T-helper 1 cell treated with Interleukin-12 subunit alpha and Interleukin-12 subunit beta and Interleukin-4 antibody, amounts not matched to agents 30 μg/mL and 1 μg/mL, for 36 hours (primary cell): Measurements from ENCODE around the gene DMPK.
A peak's percentile ranks its signal among the peaks of the same experiment; 100 is the strongest.
"Not testable (repeated sequence)": the region's sequence is repeated elsewhere in the genome, so short reads cannot be mapped to it uniquely, and the experiment has no call there.

Source experiments
- H3K27ac Mint-ChIP-seq: one replicate; pipeline ENCODE4 v1.8.0; 2021; ENCODE audit warnings: mild to moderate bottlenecking, mixed read lengths
- H3K27me3 Mint-ChIP-seq: one replicate; pipeline ENCODE4 v1.8.0; 2021; ENCODE audit warnings: low read depth, mixed read lengths
- H3K36me3 Mint-ChIP-seq: one replicate; pipeline ENCODE4 v1.8.0; 2021; ENCODE audit warnings: low read depth, mixed read lengths
- H3K4me1 Mint-ChIP-seq: one replicate; pipeline ENCODE4 v1.8.0; 2021; ENCODE audit warnings: low read depth, mixed read lengths
- H3K4me3 Mint-ChIP-seq: one replicate; pipeline ENCODE4 v1.8.0; 2021; ENCODE audit warnings: mild to moderate bottlenecking, moderate library complexity, mixed read lengths
- H3K9me3 Mint-ChIP-seq: one replicate; pipeline ENCODE4 v1.8.0; 2021; ENCODE audit warnings: mixed read lengths

DMPK gene

GRCh38 chr19:45801603-45802175 is 19.4 kb upstream of the DMPK start:
- no peak overlapping the region for H3K27ac Mint-ChIP-seq
- no peak overlapping the region for H3K4me3 Mint-ChIP-seq
- no peaks in the 10 kb centered on the region for H3K9me3 Mint-ChIP-seq
- H3K36me3 Mint-ChIP-seq: no peaks in the 10 kb centered on the region
- H3K4me1 Mint-ChIP-seq: peaks cover 5% of the 10 kb centered on the region
- H3K27me3 Mint-ChIP-seq: peaks cover 38% of the 10 kb centered on the region

GRCh38 chr19:45800070-45800553 is 17.8 kb upstream of the DMPK start:
- no peaks in the 10 kb centered on the region for H3K9me3 Mint-ChIP-seq
- H3K27me3 Mint-ChIP-seq: peaks cover 44% of the 10 kb centered on the region
- H3K4me1 Mint-ChIP-seq: peaks cover 5% of the 10 kb centered on the region
- H3K27ac Mint-ChIP-seq: no peak overlapping the region
- H3K4me3 Mint-ChIP-seq: no peak overlapping the region
- H3K36me3 Mint-ChIP-seq: no peaks in the 10 kb centered on the region

DNA sequence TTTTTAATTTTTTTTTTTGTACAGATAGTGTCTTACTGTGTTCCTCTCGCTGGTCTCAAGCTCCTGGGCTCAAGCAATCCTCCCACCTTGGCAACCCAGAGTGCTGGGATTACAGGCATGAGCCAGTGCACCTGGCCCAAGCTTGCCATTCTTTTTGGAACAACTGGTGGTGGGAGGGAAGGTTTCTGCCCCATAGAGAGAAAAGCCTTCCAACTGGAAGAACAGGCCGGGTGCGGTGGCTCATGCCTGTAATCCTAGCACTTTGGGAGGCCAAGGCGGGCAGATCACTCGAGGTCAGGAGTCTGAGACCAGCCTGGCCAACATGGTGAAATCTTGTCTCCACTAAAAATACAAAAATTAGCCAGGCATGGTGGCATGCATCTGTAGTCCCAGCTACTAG is 17.3 kb upstream of the DMPK start:
- peaks cover 50% of the 10 kb centered on the region for H3K27me3 Mint-ChIP-seq
- H3K36me3 Mint-ChIP-seq, H3K9me3 Mint-ChIP-seq, H3K4me1 Mint-ChIP-seq, H3K27ac Mint-ChIP-seq, H3K4me3 Mint-ChIP-seq: not testable (repeated sequence)

GRCh38 chr19:45798995-45799517 is 16.8 kb upstream of the DMPK start:
- H3K27ac Mint-ChIP-seq: peak overlapping the region; percentile 31
- H3K27me3 Mint-ChIP-seq: peaks cover 55% of the 10 kb centered on the region
- H3K4me1 Mint-ChIP-seq: peaks cover 8% of the 10 kb centered on the region
- no peaks in the 10 kb centered on the region for H3K9me3 Mint-ChIP-seq
- H3K36me3 Mint-ChIP-seq: no peaks in the 10 kb centered on the region
- no peak overlapping the region for H3K4me3 Mint-ChIP-seq

GRCh38 chr19:45794627-45795026 is 12.3 kb upstream of the DMPK start:
- H3K9me3 Mint-ChIP-seq: no peaks in the 10 kb centered on the region
- peaks cover 57% of the 10 kb centered on the region for H3K27me3 Mint-ChIP-seq
- H3K36me3 Mint-ChIP-seq: peaks cover 4% of the 10 kb centered on the region
- H3K27ac Mint-ChIP-seq: no peak overlapping the region
- no peak overlapping the region for H3K4me3 Mint-ChIP-seq
- H3K4me1 Mint-ChIP-seq: peaks cover 37% of the 10 kb centered on the region

DNA sequence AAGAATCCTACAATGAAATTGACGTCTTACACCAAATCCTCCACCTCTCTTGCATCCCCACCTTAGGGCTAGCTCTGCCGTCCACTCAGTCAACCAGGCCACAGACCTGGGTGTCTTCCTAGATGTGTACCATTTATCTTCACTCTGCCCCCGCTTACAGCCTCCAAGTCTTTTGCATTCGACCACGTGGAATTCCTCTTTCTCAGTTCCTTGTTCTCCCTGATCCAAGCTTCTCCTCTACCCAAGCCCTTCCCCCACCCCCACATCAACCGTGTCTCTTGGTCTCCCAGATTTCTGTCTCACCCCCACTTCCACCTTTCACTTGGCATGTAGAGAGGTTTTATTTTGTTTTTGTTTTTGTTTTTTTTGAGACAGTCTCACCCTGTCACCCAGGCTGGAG is 11.6 kb upstream of the DMPK start:
- H3K4me1 Mint-ChIP-seq: peaks cover 34% of the 10 kb centered on the region
- H3K27me3 Mint-ChIP-seq: peaks cover 59% of the 10 kb centered on the region

DNA sequence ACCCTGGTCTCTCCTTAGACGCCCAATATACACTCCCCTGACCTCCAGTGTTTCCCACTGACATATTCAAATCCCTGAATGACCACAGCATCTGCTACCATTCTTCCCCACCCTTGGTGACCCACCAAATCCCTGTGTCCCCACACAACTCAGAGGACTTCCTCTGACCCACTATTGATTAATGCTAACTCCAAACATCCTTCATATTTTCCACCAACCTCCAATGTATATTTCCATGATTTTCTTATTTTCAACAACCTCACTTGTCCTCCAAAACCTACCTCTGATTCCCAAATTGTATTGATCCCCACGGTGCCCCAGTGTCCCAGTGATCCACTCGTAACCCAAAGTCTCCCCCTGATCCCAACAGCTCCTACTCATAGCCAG is 10.9 kb upstream of the DMPK start:
- H3K4me3 Mint-ChIP-seq: peak overlapping the region; percentile 74
- H3K27ac Mint-ChIP-seq: peak overlapping the region; percentile 79
- peaks cover 61% of the 10 kb centered on the region for H3K27me3 Mint-ChIP-seq
- H3K4me1 Mint-ChIP-seq: peaks cover 32% of the 10 kb centered on the region
- no peaks in the 10 kb centered on the region for H3K9me3 Mint-ChIP-seq
- H3K36me3 Mint-ChIP-seq: peaks cover 18% of the 10 kb centered on the region

More for the DNA sequence above, 11.6 kb upstream of the DMPK start:
- H3K4me3 Mint-ChIP-seq: peak overlapping the region; percentile 49
- no peaks in the 10 kb centered on the region for H3K9me3 Mint-ChIP-seq
- peak overlapping the region; percentile 68 for H3K27ac Mint-ChIP-seq
- peaks cover 11% of the 10 kb centered on the region for H3K36me3 Mint-ChIP-seq

- Mint-ChIP-seq H3K27me3 (peaks cover 62% of the 10 kb centered on the region), H3K4me1 (peaks cover 32% of the 10 kb centered on the region), H3K27ac (peak within 1 kb of the TSS; percentile 79), H3K9me3 (no peaks in the 10 kb centered on the region), H3K36me3 (peaks cover 21% of the 10 kb centered on the region), H3K4me3 (peak within 1 kb of the TSS; percentile 86)
Observed at GRCh38 chr19:45792470-45793177, 10.3 kb upstream of the DMPK start, which contains the start of gene DMWD. Gene DMWD (minus strand): TSS chr19:45792845. CDS start chr19:45792756, 89 bp downstream.

DNA sequence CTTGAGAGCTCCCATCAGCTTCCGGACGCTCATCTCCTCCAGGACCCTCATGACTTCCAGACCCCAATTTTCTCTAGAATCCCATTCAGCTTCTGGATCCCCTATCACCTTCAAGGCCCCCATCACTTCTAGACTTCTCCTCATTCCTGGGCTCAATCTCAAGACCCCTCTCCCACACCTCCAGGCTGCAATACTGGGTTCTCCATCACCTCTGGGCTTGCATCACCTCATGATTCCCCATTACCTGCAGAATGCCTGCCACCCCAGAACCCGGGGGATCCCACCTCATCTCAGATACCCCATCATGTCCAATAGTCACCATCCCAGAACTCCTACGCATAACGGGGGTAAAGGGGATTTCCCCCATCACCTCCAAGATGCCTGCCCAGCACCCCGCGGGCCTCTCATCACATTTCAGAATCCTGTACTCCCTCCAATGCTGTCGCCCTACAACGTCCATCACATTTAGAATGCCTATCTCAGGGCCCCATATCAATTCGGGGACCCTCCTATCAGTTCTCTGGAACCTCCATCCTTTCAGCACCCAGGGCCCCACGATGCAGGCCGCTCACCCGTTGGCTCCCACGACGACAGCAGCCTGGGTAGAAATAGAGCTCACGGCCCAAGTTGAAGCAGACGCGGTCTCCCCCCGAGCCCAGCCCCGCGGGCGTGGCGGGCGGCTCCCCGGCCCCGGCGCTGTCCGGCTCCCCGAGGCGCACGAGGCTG is 9.6 kb upstream of the DMPK start:
- Mint-ChIP-seq H3K27me3 (peaks cover 64% of the 10 kb centered on the region), H3K27ac (peak overlapping the region; percentile 74), H3K4me1 (peaks cover 32% of the 10 kb centered on the region)

GRCh38 chr19:45790942-45791341 is 8.7 kb upstream of the DMPK start:
- Mint-ChIP-seq H3K4me1 (peaks cover 32% of the 10 kb centered on the region), H3K36me3 (peaks cover 24% of the 10 kb centered on the region), H3K27me3 (peaks cover 59% of the 10 kb centered on the region), H3K4me3 (peak overlapping the region; percentile 86), H3K9me3 (no peaks in the 10 kb centered on the region), H3K27ac (peak overlapping the region; percentile 69)

More for the DNA sequence above, 9.6 kb upstream of the DMPK start:
- Mint-ChIP-seq H3K4me3 (peak overlapping the region; percentile 86), H3K36me3 (peaks cover 21% of the 10 kb centered on the region), H3K9me3 (no peaks in the 10 kb centered on the region)

DNA sequence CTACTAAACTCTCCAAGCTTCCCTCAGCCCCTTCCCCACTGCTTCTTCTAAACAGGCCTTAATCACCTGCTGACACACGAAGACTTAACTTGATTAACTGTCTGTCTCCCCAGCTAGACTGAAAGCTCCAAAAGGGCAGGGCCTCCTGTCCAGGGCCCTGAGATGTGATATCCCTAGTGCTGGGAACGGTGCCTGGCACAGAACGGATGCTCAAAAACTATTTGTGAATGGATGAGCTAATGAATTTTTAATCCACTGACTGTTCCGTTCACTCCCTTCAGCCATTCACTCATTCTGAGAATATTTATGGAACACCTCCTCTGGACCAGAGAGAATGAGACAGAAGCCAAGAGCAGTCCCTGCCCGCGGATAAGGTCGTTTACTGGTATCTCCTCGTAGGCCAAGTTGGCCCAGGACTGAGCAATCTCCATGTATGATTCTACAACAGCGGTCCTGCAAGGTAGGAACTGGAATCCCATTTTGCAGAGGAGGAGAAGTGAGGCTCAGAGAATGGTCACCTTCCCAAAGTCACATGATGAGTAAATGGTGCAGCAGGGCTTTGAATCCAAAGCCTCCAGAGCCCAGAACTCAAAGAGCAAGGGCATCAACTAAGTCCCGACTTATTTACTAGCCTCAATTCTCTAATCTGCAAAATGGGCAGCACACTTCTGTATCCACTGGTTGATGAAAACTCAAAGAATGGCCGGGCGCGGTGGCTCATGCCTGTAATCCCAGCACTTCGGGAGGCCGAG is 6.9 kb upstream of the DMPK start:
- H3K27ac Mint-ChIP-seq: no peak overlapping the region
- H3K36me3 Mint-ChIP-seq: peaks cover 24% of the 10 kb centered on the region
- no peaks in the 10 kb centered on the region for H3K9me3 Mint-ChIP-seq
- H3K27me3 Mint-ChIP-seq: peaks cover 42% of the 10 kb centered on the region
- H3K4me3 Mint-ChIP-seq: no peak overlapping the region
- H3K4me1 Mint-ChIP-seq: peaks cover 28% of the 10 kb centered on the region

GRCh38 chr19:45786533-45786894 is 4.2 kb upstream of the DMPK start:
- Mint-ChIP-seq H3K27me3 (peaks cover 22% of the 10 kb centered on the region), H3K27ac (no peak overlapping the region), H3K4me1 (peaks cover 10% of the 10 kb centered on the region), H3K36me3 (peaks cover 24% of the 10 kb centered on the region), H3K4me3 (no peak overlapping the region), H3K9me3 (no peaks in the 10 kb centered on the region)

DNA sequence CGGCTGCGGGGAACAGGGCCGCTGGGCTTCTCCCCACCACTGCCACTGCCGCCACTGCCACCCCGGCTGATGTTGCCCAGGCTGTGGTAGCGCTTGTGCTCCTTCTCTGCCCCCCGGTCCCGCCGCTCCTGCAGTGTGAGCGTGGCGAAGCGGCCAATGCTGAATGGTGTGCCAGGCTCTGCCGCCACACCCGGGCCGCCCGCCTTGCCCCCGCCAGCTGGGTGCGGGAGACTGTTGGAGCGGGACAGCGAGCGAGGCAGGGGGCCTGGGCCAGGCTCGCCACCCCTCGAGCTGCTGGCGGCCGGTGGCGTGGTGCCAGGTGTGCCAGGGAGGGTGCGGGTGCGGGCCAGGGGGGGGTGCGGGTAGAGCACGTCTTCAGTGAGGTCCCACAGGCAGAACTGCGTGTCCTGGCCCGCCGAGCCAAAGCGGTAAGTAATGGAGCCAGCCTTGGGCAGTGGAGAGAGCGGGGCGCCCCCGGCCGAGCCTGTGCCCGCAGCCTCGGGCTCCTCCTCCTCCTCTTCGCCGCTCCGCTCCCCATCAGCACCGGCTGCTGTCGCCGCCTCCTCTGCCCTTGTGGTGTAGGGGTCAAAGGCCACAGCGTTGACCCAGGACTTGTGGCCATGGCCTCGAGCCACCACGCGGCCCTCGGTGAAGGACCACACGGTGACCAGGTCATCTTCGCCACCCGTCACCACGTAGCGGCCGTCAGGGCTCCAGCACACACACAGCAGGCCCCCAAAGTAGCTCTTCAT is 3.7 kb upstream of the DMPK start:
- no peak overlapping the region for H3K27ac Mint-ChIP-seq
- H3K27me3 Mint-ChIP-seq: peaks cover 25% of the 10 kb centered on the region
- no peak overlapping the region for H3K4me3 Mint-ChIP-seq
- no peaks in the 10 kb centered on the region for H3K9me3 Mint-ChIP-seq
- peaks cover 23% of the 10 kb centered on the region for H3K36me3 Mint-ChIP-seq
- peaks cover 4% of the 10 kb centered on the region for H3K4me1 Mint-ChIP-seq
